GM19240 (cell line): Measurements from ENCODE around the gene STARD3NL.
A peak's percentile ranks its signal among the peaks of the same experiment; 100 is the strongest.

Experiments
- DNase-seq: peaks from one replicate; pipeline ENCODE4 v3.0.0; 2011; ENCODE audit warnings: low spot score; ENCODE audit not compliant: insufficient read length

Gene STARD3NL

DNA sequence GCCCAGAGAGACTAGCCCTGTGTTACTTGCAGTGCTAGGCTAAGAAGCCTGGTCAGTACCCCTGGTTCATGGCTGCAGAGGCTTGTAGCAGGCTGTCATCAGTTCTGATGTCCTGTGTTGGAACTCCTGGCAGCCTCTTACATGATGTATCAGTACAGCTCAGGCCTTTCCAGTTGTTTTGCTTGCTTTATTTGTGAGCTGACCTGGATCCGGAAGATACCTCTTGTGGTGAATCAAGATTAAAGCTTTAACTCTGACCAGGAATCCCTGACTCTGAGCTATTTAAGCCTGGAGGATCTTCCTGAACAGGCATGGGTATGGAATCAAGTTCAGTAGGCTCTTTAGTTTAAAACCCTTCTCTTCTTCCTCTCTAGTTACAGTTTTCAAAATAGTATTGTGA is 4.4 kb downstream of the STARD3NL start:
- no peak for DNase-seq

DNA sequence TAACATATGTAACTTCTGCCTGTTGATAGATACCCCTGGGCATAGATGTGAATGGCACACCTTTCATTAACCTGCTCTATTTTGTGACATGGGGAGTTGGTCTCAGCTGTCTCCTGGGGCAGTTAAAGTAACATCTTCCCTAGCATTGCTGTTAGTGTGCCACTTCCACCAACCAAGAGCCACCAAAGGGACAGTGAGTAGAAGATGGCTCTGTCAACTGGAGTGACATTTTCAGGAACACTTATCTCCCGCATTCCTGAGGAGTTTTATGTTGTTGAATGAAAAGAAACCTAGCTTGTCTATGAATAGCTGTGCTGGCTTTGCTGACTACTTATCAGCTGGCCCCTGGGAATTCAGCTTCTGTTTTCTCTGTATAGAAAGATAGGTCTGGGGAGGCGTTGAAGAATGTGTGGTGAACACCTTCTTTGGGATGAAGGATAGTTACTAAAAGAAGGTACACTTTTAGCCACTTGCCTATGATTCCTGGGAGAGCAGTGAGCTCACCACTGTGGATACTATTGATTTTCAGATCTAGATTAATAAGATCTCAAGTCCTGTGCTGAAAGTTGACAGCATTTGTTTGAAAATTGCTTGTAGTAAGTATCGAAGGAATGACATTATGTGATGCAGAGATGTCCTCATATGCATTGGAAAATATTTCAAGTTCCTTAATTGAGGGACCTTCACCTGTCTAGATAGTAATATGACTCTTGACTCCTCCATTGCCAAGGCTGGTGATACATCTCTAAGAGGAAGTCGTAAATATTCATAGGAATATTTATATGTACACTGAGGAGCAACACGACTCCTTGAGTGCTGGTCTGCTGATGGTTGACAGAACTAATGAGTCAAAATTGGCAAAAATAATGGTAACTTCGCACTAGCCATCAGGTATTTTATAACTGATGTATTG is 7.6 kb downstream of the STARD3NL start:
- no peak for DNase-seq

DNA sequence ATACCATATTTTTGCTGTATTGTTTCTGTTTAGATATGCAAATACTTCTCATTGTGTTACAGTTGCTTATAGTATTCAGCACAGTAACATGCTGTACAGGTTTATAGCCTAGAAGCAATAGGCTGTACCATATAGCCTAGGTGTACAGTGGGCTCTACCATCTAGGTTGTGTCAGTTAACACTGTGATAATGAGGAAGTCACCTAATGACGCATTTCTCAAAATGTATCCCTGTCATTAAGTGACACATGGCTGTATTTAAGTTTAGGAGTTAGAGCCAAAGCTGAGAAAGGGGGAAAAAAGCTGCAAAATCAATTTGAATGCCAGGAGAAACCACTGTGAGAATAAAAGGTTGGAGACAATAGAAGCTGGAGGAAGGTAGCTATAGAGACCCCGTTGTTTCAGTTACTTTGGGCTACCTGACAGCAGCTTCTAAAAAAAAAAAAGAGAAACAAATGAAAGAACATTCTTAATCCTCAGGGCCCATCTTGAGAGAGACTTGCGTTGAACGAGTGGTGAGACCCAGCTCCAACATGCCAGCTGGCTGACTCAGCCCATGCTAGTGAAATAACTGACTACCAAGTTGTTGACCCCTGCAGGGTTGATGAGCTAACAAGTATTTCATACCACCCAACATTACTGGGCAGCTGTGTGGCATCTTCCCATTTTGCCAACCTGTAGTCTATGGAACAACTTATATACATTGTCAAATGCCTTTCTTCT is 8.7 kb downstream of the STARD3NL start:
- DNase-seq, result no peak

DNA sequence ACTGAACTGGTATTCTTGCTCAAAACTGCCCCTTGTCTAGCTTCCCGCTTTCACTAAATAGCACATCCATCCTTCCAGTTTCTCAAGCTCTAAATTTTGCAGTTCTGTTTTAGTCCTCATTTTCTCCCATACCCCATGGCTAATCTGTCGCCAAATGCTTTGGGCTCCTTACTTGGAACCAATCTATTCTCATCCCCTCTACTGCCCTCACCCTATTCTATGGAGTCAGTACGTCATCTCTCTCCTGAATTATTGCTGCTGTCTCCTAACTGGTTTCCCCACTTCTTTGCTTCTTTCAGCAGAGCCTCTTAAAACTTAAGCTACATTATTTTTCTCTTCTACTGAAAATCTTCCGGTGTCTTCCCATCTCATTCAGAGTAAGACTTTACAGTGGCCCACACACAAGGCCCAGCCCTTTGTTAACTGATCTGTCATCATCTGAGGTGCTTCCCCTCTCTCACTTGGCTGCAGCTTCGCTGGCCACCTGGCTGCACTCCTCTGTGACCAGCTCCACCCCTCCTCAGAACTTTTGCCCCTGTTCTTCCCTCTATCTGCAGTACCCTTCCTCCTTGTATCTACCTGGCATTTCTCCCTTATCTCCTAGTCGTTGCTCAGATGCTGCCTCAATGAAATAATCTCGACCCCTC is 9.9 kb downstream of the STARD3NL start:
- peak; percentile 23 for DNase-seq

DNA sequence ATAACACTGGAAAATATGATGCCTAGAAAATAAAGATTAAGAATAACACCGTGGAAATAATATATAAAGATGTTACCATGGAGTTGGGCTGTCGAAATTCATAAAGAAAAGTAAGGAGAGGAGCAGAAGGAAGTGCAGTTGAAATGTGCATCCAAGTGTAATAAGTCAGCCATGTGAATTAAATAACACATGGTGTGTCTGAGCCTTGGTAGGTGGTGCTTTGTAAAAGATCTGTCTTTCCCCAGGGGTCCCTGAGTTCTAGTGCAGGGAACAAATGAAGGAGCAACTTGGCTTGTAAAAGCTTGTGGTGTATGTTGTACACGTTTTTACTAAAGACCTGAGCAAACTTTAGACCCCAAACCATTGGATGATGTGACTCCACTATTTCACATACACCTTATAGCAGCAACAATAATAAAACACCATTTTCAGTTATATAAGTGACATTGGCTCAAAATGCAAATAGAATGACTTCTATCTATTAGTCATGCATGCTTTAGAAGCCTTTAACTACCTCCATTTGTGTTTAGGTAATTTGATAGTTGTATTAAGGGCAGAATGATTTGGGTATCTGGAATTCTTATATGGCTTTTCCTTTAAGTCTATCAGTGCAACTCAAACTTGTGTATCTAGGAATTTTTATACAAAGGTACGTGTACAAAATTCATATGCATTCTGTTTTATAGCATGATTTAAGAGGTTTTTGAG is 11.3 kb downstream of the STARD3NL start:
- DNase-seq, result no peak

DNA sequence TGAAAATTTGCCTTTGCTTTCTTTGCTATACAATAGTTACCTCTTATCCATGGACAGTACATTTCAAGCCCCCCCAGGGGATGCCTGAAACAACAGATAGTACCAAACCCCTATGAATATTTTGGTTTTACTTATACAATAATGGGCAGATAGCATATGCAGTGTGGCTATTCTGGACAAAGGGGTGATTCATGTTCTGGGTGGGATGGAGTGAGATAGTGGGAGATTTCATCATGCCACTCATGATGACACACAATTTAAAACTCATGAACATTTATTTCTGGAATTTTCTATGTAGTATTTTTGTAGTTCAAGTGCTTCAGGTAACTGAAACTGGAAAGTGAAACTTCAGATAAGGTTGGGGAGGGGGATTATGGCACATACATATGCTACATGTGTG is 12.0 kb downstream of the STARD3NL start:
- DNase-seq, result no peak

DNA sequence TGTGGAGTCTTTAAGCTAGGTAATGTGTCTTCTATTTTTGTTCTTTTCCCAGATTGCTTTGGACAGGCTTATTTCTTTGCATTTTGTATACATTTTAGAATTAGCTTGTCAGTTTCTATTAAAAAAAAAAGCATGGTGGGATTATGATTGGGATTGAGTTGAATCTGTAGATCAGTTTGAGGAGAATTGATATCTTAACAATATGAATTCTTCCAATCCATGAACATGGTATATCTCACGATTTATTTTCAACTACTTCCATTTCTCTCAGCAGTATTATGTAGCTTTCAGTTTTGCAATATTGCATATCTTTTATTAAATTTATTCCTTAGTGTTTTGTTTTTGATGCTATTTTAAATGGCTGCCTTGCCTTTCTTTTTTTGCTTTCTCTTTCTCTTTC is 13.7 kb downstream of the STARD3NL start:
- DNase-seq, result no peak

DNA sequence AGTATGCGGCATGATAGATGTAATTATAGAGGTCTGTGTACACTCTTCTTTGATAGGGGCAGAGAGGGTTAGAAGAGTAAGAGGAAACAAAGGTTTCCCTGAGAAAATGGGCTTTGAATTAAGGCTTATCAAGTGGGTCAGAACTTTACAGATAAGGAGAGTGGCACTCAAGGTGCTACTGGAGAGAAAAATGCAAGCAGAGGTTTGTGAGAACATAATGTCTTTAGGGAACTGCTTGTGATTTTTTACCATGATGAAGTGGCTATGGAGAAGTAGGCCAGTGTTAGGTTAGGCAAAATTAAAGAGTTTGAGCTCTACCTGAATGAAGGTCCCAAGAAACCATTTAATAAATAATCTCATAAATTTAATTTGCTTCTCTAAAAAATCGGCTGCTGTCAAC is 14.3 kb downstream of the STARD3NL start:
- no peak for DNase-seq

DNA sequence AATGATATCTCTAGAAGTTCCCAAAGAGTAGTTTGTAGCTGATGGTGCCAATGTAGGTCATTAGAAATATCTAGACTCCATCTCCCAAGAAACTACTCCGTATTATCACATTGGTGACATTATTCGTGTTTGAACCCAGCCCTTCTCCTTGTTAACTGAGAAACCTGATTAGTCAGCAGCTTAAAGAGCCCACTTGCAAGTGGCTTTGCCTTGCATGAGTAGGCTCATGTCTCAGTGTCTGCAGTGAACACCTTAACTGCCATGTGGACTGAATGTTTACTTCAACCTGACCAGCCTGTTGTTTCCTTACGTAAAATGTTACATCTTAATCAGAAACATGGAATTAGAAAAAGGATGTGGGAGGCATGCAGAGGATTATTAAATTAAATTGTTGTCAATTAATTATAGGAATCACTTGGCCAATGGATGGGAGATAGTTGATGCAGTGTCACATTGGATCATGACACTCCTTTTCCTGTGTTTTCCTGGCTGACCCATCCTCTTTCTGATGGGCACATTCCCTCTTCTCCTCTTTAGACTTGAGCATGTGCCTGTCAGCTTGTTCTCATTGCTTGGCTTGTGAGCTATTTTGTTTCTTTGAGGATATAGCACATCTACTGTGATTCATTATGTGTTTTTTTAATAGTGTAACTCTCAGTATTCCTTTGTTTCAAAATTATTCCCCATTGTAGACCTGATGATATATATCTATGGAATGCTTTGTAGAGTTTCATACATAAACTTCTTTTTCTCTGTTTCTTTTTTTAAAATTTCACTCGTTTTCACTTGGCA is 18.0 kb downstream of the STARD3NL start:
- no peak for DNase-seq

DNA sequence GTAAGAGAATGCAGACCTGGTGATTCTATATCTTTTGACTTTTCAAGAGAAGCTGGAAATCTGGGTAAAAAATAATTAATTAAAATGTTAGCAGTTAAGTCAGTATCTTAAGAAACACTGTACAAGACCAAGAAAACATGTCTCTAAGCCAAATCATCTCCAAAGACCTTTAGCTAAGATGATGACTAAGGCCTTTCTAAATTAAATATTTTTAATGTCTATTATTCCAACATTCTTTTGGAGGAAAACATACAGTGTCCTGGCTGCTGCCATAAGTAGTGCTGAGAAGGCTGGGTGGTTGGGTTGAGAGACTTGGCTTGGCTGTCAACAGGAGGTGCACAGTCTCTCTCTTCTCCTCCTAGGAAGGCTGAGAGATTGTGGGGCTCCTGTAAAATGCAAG is 20.3 kb downstream of the STARD3NL start:
- DNase-seq, result no peak

DNA sequence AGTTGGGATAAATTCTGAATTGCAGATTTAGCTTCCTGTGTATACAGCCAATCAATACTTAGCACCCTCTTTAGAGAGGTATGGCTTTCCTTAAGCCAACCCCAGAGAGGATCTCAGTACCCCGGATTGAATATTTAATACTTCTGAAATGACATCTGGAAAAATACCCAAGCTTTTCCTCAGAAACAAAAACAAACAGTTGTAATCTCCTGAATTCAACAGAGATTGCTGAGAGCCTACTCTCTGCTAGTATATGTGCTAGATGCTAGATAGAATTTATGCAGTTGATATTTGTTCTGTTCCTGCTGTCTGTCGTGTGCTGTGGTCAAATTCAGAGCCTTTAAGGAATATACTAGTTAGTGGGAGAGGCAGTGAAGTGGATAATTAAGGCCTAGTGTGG is 21.1 kb downstream of the STARD3NL start:
- no peak for DNase-seq

DNA sequence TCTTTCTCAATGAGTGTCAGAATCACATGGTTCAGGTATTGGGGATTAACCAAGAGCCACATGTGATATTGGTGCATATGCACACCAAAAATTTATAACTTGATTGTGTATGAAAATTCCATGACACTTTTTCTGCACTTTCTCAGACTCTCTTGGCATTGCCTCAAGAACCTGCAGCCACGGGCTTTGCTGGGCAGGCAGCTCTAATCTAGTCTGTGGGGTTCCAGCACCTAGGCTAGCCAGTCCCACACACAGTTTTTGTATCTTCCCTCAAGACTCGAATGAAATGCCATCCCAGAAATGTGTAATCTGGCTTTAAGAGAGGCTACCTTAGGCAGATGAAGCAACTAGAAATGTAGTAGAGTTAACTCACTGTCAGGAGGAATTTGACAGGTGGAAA is 21.7 kb downstream of the STARD3NL start:
- DNase-seq, result no peak

DNA sequence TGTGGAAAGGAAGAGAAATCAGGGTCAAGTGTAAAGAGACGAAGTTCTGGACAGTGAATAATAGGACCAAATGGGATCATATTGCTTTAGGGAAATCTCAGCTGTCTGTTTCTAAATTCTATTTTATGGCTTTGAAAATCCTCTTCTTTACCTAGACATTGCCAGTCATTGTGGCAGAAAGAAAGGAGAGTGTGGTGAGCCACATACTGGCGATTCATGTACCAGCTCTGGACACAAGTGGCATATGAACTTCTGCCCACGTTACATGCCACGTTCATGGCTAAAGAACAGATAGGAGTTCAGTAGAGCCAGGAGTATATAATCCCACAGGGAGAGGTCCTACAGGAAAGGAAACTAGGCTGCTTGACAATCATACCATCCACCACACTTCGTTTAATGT is 28.0 kb downstream of the STARD3NL start:
- no peak for DNase-seq

DNA sequence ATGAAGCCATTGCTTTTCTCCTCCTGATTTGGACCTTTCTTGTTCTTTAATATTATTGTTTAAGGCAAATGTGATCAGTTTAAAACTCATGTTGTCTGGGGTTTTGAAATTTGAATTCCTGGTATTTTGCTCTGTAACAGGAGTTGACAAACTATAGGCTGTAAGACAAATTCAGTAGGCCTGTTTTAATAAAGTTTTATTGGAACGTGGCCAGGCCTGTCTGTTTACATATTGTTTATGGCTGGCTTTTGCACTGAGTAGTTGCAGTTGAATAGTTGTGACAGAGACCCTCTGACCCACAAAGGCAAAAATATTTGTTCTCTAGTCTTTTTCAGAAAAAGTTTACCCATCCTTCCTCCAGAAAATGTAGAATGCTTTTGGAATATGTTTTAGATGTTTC is 29.8 kb downstream of the STARD3NL start:
- no peak for DNase-seq

DNA sequence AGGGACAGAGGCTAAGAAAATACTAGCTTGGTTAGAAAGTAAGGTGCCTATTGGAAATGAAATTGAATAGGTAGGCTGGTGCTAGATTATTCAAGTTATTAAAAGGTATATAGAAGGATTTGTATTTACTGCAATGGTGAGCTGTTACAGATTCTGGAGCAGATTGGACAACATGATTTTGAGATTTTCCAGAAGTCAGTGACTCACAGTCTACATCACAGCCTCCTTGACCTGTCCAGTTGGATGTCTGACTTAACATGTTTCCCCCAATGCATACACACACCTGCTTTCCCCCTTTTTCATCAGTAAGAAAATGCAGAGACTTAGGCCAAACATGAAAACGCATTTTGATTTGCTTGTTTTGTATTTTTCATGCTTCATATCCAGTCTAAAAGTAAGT is 33.4 kb downstream of the STARD3NL start:
- DNase-seq, result no peak

DNA sequence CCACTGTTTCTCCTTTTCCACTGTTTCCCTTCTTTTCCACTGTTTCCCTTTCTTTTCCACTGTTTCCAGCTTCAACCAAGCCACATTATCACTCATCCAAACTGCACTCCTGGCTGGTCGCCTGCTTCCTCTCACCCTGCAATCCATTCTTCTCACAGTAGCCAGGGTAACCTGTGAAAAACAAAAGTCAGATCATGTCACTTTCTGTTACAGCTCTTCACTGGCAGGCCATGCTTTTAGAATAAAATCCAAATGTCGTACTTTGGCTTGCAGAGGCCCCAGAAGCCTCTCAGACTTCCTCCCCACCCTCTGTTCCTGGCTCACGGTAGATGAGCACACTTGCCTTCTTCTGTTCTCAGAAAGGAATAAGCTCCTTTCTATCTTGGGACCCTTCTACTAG is 33.9 kb downstream of the STARD3NL start:
- DNase-seq, result no peak

DNA sequence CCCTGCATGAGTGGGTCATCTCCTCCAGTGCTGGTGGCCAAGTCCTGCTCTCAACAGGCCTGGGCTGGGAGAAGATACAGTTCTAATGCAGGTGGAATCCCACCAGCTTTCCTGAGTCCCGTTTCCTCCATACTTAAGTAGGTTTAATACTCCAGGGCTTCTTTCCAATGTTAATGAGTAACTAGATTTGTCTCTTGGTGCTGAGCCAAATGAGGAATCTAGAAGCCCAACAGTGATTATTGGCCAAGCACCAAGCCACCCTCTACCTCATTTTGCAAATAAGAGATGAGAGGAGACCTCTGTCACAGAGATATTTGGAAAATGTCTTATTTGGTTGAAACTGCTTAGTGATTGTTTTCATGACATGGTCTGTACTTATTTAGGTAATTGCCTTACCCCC is 37.1 kb downstream of the STARD3NL start:
- DNase-seq, result no peak

DNA sequence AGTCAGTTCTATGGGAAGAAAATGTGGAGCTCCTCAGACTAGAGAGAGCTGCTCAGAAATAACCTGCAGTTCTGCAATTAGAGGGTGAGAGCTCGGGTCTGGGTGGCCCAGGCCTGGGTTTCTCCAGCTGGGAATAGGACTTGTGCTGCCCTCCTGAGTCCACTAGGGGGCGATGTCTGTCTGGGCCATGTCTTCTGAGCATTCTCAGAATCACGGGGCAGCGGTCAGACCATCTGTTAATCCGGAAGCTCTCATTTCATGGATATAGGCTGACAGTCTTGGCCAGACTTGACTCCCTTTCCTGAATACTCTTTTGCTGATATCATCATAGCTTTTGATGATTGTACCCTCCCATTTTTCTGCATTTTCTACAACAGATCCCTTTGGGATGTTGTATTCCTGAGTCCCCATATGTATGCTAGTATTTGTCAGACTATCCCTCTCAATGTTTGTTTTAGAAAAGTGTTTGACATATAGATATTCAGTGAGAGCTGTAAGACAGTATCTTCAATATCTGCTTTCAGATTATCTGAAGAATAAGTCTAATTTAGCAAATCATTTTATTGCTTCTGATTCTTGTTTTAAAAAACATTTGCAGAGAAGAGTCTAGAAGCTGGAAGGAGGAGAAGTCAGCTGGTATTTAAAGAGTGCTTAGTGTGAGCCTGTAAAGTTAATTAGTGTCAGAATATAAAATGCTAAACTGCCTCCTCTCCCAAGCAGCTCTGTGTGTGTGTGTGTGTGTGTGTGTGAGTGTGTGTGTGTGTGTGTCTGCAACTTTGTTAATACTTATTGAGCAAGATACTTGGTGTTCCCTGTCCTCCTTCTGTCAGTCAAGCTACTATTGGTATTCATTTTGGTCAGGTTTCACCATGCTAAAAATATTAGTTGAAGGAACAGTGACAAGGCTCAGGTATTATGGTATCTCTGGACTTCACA is 38.0 kb downstream of the STARD3NL start:
- peak; percentile 48 for DNase-seq

DNA sequence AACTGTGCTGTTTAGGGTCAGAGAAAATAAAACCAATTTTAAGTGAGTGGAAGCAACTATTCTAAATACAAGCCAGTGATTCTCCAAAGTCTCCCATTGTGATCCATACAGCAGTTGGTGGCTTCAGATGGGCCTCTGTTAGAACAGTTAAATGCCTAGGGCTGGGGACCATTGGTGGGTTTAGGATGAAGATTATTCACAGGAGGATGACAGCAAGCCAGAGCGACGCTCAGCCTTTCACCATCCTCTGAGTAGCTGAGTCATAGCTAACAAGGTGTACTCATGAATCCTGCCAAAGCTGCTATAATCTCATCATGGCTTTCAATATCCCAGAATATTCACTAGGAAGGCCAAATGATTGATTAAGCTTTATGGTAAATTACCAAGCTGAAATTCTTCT is 39.6 kb downstream of the STARD3NL start:
- DNase-seq, result no peak

DNA sequence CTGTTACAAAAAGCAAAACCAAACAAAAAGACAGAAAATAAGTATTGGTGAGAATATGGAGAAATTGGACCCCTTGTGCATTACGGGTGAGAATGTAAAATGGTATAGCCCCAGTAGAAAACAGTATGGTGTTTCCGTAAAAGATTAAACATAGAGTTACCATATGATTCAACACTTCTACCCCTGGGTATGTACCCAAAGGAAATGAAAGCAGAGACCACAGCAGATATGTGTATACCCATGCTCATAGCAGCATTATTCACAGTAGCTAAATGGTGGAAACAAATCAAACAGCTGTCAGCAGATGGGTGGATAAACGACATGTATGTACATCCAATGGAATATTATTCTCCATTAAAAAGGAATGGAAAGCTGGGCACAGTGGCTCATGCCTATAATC is 42.4 kb downstream of the STARD3NL start:
- DNase-seq, result no peak
